Measurements from ENCODE around the gene SOCS1.

DNA sequence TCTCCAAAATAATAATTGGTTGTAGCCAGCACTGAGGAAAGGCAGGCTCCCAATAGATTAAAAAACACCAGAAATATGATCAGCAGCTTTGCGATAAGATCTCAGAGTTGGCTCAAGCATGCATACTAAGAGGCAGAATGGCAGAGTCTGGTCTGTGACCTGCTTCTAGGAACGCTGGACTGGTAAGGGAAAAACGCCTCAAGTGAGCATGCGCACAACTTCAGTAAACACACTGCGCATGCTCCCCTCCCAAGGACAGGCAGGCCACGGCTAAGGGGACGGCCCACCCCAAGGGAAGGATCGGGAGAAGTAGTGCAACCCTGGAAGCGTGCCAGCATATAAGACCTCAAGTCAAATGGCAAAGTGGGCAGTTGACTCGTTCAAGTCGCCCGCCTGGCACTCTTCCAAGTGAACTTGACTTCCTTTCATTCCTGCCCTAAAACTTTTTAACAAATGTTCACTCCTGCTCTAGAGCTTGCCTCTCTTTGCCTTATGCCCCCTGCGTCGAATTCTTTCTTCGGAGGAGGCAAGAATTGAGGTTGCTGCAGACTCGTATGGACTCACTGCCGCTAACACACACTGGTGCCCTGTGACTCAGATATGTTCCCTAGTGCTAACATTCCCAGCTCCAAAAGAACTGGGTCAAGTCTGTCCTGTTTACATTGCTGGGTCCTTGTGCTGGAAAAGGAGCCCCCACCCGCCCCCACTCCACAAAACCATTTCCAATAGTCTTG is 47.6 kb upstream of the SOCS1 start:
- TF ChIP-seq POLR2AphosphoS5 (IDR thresholded peaks at IDR 0.05; ENCODE audit: low read depth, low read length), result no peak
- no peak for TF ChIP-seq POLR2A (IDR thresholded peaks at IDR 0.05; ENCODE audit: low read depth, low read length)
- TF ChIP-seq TAF1 (IDR thresholded peaks at IDR 0.05; ENCODE audit: borderline replicate concordance, low read depth, low read length), result no peak

Data from GM12892 (cell line).